ENCODE measurements around the gene TRHDE.

DNA sequence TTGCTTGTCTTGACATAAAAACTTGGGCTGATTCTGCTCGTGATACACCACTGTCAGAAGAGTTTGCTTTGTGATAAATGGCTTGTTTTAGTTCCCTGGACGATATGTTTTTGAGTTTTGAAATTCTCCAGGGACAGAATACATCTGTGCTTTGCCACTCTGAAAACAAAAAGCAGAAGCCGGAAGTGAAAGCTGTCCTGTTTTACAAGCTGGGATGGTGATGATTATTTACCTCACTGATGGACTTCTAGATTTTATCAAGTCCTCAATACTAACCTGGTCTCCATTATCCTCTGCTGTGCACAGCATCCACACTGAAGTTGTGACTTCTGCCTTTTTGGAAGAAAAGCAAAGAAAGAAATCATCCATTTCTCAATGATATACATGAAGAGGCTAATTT, 251.6 kb downstream of the TRHDE start:
- TF ChIP-seq, protein P1, sequence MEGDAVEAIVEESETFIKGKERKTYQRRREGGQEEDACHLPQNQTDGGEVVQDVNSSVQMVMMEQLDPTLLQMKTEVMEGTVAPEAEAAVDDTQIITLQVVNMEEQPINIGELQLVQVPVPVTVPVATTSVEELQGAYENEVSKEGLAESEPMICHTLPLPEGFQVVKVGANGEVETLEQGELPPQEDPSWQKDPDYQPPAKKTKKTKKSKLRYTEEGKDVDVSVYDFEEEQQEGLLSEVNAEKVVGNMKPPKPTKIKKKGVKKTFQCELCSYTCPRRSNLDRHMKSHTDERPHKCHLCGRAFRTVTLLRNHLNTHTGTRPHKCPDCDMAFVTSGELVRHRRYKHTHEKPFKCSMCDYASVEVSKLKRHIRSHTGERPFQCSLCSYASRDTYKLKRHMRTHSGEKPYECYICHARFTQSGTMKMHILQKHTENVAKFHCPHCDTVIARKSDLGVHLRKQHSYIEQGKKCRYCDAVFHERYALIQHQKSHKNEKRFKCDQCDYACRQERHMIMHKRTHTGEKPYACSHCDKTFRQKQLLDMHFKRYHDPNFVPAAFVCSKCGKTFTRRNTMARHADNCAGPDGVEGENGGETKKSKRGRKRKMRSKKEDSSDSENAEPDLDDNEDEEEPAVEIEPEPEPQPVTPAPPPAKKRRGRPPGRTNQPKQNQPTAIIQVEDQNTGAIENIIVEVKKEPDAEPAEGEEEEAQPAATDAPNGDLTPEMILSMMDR (IDR thresholded peaks at IDR 0.05), result no peak
- TF ChIP-seq EP300 (IDR thresholded peaks at IDR 0.05), result no peak
